Activated CD4-positive, alpha-beta memory T cell treated with anti-CD3 and anti-CD28 coated beads for 36 hours (primary cell): ENCODE data around the gene MORN1. TPM values are rescaled to one million over a fixed set of nuclear protein-coding genes. Genes with fewer than 3 reads are reported as not detected.
A peak's percentile ranks its signal among the peaks of the same experiment; 100 is the strongest.

Experiments used
- CTCF ChIA-PET: fragments of 350-600 bp; sonication (Branson Sonifier 250); formaldehyde crosslinking; loops from one replicate; lab custom pipeline; 2021; ENCODE audit warnings: antibody characterized with exemption, inconsistent platforms; lab: Charles Lee
- POLR2A ChIA-PET: fragments of 350-600 bp; sonication (Branson Sonifier 250); formaldehyde crosslinking; loops from one replicate; lab custom pipeline; 2021; ENCODE audit warnings: antibody characterized with exemption; lab: Charles Lee
- DNase-seq: peaks from one replicate; pipeline ENCODE4 v3.0.0-alpha.2; 2020
- H3K27ac Mint-ChIP-seq: one replicate; pipeline ENCODE4 v1.8.0; 2021; ENCODE audit warnings: mixed read lengths
- H3K27me3 Mint-ChIP-seq: one replicate; pipeline ENCODE4 v1.8.0; 2021; ENCODE audit warnings: mixed read lengths
- H3K36me3 Mint-ChIP-seq: one replicate; pipeline ENCODE4 v1.8.0; 2021; ENCODE audit warnings: mixed read lengths
- H3K4me1 Mint-ChIP-seq: one replicate; pipeline ENCODE4 v1.8.0; 2021; ENCODE audit warnings: low read depth, mixed read lengths
- H3K4me3 Mint-ChIP-seq: one replicate; pipeline ENCODE4 v1.8.0; 2021; ENCODE audit warnings: mild to moderate bottlenecking, mixed read lengths
- H3K9me3 Mint-ChIP-seq: one replicate; pipeline ENCODE4 v1.8.0; 2021; ENCODE audit warnings: mixed read lengths
- intact Hi-C: fragments of 100-400 bp; cut with micrococcal nuclease; formaldehyde crosslinking; loops from one replicate; pipeline ENCODE4 v1.15.1; 2023
- total RNA-seq, 2 experiments: library from RNA; stranded (reverse); gene quantifications; one replicate each; pipeline ENCODE4 v1.2.3, GENCODE V29; 2021

Gene MORN1
- total RNA-seq, 2 experiments from 2014 or later = 5.4 to 6.3 TPM

GRCh38 chr1:2431518-2431917 is 40.2 kb upstream of the MORN1 start:
- Mint-ChIP-seq H3K9me3 (peaks cover 11% of the 10 kb centered on the region), H3K36me3 (no peaks in the 10 kb centered on the region), H3K27ac (no peak overlapping the region), H3K27me3 (no peaks in the 10 kb centered on the region), H3K4me1 (no peaks in the 10 kb centered on the region), H3K4me3 (no peak overlapping the region)
- intact Hi-C loops = no loop called here
- DNase-seq = no peak
- ChIA-PET CTCF (no interaction called here), POLR2A (no interaction called here)

GRCh38 chr1:2431103-2431502 is 39.7 kb upstream of the MORN1 start:
- POLR2A ChIA-PET = no interaction called here
- peaks cover 11% of the 10 kb centered on the region for H3K9me3 Mint-ChIP-seq
- CTCF ChIA-PET = interaction anchor here (0.8 kb wide), 1 partner anchor 116 kb away, joined by 3 read pairs; no protein-coding TSS in a partner anchor
- no peak for DNase-seq
- H3K4me3 Mint-ChIP-seq = no peak overlapping the region
- no peak overlapping the region for H3K27ac Mint-ChIP-seq
- no peaks in the 10 kb centered on the region for H3K27me3 Mint-ChIP-seq
- intact Hi-C loops = no loop called here
- H3K4me1 Mint-ChIP-seq = no peaks in the 10 kb centered on the region
- H3K36me3 Mint-ChIP-seq = no peaks in the 10 kb centered on the region

GRCh38 chr1:2430592-2430973 is 39.2 kb upstream of the MORN1 start:
- ChIA-PET POLR2A (no interaction called here), CTCF (interaction anchor here (0.8 to 1.0 kb wide), 2 partner anchors 15 to 117 kb away, joined by 3 to 5 read pairs; no protein-coding TSS in a partner anchor)
- no peak overlapping the region for H3K4me3 Mint-ChIP-seq
- H3K27ac Mint-ChIP-seq = no peak overlapping the region
- H3K9me3 Mint-ChIP-seq = peaks cover 11% of the 10 kb centered on the region
- H3K27me3 Mint-ChIP-seq = no peaks in the 10 kb centered on the region
- intact Hi-C loops = no loop called here
- H3K36me3 Mint-ChIP-seq = no peaks in the 10 kb centered on the region
- no peak for DNase-seq
- no peaks in the 10 kb centered on the region for H3K4me1 Mint-ChIP-seq

- POLR2A ChIA-PET = interaction anchor here (0.5 kb wide), 1 partner anchor 241 kb away, joined by 3 read pairs; no protein-coding TSS in a partner anchor
These were observed 38.6 kb upstream of the MORN1 start for GRCh38 chr1:2429780-2430591.

GRCh38 chr1:2428490-2428889 is 37.1 kb upstream of the MORN1 start:
- no peaks in the 10 kb centered on the region for H3K27me3 Mint-ChIP-seq
- DNase-seq = no peak
- no peak overlapping the region for H3K4me3 Mint-ChIP-seq
- H3K9me3 Mint-ChIP-seq = peaks cover 12% of the 10 kb centered on the region
- H3K4me1 Mint-ChIP-seq = no peaks in the 10 kb centered on the region
- no peaks in the 10 kb centered on the region for H3K36me3 Mint-ChIP-seq
- POLR2A ChIA-PET = no interaction called here
- intact Hi-C loops = no loop called here
- H3K27ac Mint-ChIP-seq = no peak overlapping the region
- CTCF ChIA-PET = no interaction called here

More at GRCh38 chr1:2429780-2430591, 38.6 kb upstream of the MORN1 start:
- H3K27me3 Mint-ChIP-seq = no peaks in the 10 kb centered on the region
- CTCF ChIA-PET = interaction anchor here (0.8 to 1.0 kb wide), 2 partner anchors 14 to 117 kb away, joined by 3 to 5 read pairs; no protein-coding TSS in a partner anchor
- peak; percentile 38 for DNase-seq
- intact Hi-C loops = no loop called here
- no peak overlapping the region for H3K4me3 Mint-ChIP-seq
- H3K36me3 Mint-ChIP-seq = no peaks in the 10 kb centered on the region
- no peak overlapping the region for H3K27ac Mint-ChIP-seq
- no peaks in the 10 kb centered on the region for H3K4me1 Mint-ChIP-seq
- peaks cover 11% of the 10 kb centered on the region for H3K9me3 Mint-ChIP-seq

- H3K36me3 Mint-ChIP-seq = no peaks in the 10 kb centered on the region
- no peaks in the 10 kb centered on the region for H3K4me1 Mint-ChIP-seq
- no peaks in the 10 kb centered on the region for H3K27me3 Mint-ChIP-seq
- CTCF ChIA-PET = no interaction called here
- POLR2A ChIA-PET = no interaction called here
- DNase-seq = no peak
- no peak overlapping the region for H3K27ac Mint-ChIP-seq
- peaks cover 17% of the 10 kb centered on the region for H3K9me3 Mint-ChIP-seq
- intact Hi-C loops = no loop called here
- no peak overlapping the region for H3K4me3 Mint-ChIP-seq
These were observed 36.6 kb upstream of the MORN1 start for GRCh38 chr1:2427976-2428375.

GRCh38 chr1:2427051-2427450 is 35.7 kb upstream of the MORN1 start:
- Mint-ChIP-seq H3K27me3 (no peaks in the 10 kb centered on the region), H3K4me3 (no peak overlapping the region)

GRCh38 chr1:2426540-2426939 is 35.2 kb upstream of the MORN1 start:
- H3K27ac Mint-ChIP-seq = no peak overlapping the region
- CTCF ChIA-PET = interaction anchor here (1.4 kb wide), 1 partner anchor 232 kb away, joined by 3 read pairs; no protein-coding TSS in a partner anchor

More at GRCh38 chr1:2427051-2427450, 35.7 kb upstream of the MORN1 start:
- ChIA-PET POLR2A (no interaction called here), CTCF (no interaction called here)
- intact Hi-C loops = no loop called here
- no peak for DNase-seq
- Mint-ChIP-seq H3K9me3 (peaks cover 24% of the 10 kb centered on the region), H3K27ac (no peak overlapping the region), H3K36me3 (no peaks in the 10 kb centered on the region), H3K4me1 (no peaks in the 10 kb centered on the region)

GRCh38 chr1:2425892-2426291 is 34.5 kb upstream of the MORN1 start:
- Mint-ChIP-seq H3K9me3 (peaks cover 24% of the 10 kb centered on the region), H3K4me3 (no peak overlapping the region), H3K27ac (no peak overlapping the region), H3K27me3 (no peaks in the 10 kb centered on the region), H3K36me3 (no peaks in the 10 kb centered on the region), H3K4me1 (no peaks in the 10 kb centered on the region)
- no peak for DNase-seq
- intact Hi-C loops = no loop called here
- POLR2A ChIA-PET = no interaction called here
- CTCF ChIA-PET = interaction anchor here (1.4 kb wide), 1 partner anchor 231 kb away, joined by 3 read pairs; no protein-coding TSS in a partner anchor

More at GRCh38 chr1:2426540-2426939, 35.2 kb upstream of the MORN1 start:
- Mint-ChIP-seq H3K27me3 (no peaks in the 10 kb centered on the region), H3K4me1 (no peaks in the 10 kb centered on the region), H3K9me3 (peaks cover 24% of the 10 kb centered on the region), H3K4me3 (no peak overlapping the region), H3K36me3 (no peaks in the 10 kb centered on the region)
- intact Hi-C loops = no loop called here
- POLR2A ChIA-PET = no interaction called here
- no peak for DNase-seq

DNA sequence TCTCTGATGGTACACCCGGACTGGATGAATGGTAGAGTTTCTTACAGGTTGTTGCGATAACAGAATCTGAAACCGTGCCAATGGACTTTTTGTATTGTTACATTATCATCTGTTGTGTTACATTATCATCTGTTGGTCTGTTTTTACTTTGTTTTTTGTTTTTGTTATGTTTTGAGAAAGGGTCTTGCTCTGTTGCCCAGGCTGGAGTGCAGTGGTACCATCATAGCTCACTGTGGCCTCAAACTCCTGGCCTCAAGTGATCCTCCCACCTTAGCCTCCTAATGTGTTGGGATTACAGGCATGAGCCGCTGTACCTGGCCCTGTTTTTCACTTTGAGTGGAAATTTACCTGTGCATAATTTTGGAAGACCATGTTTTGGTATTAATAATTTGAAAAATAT is 31.2 kb upstream of the MORN1 start:
- Mint-ChIP-seq H3K9me3 (peaks cover 12% of the 10 kb centered on the region), H3K4me1 (no peaks in the 10 kb centered on the region), H3K36me3 (no peaks in the 10 kb centered on the region), H3K4me3 (no peak overlapping the region), H3K27me3 (no peaks in the 10 kb centered on the region), H3K27ac (no peak overlapping the region)
- ChIA-PET POLR2A (no interaction called here), CTCF (no interaction called here)
- DNase-seq = no peak
- intact Hi-C loops = no loop called here

GRCh38 chr1:2419416-2419815 is 28.1 kb upstream of the MORN1 start:
- H3K4me3 Mint-ChIP-seq = no peak overlapping the region
- H3K36me3 Mint-ChIP-seq = no peaks in the 10 kb centered on the region
- CTCF ChIA-PET = no interaction called here
- POLR2A ChIA-PET = no interaction called here
- intact Hi-C loops = loop anchor here (10.0 kb wide), 1 partner anchor 505 kb away; the partner anchor contains the start of genes CALML6 and TMEM52
- no peaks in the 10 kb centered on the region for H3K27me3 Mint-ChIP-seq
- DNase-seq = no peak
- H3K4me1 Mint-ChIP-seq = peaks cover 21% of the 10 kb centered on the region
- peaks cover 12% of the 10 kb centered on the region for H3K9me3 Mint-ChIP-seq
- no peak overlapping the region for H3K27ac Mint-ChIP-seq

DNA sequence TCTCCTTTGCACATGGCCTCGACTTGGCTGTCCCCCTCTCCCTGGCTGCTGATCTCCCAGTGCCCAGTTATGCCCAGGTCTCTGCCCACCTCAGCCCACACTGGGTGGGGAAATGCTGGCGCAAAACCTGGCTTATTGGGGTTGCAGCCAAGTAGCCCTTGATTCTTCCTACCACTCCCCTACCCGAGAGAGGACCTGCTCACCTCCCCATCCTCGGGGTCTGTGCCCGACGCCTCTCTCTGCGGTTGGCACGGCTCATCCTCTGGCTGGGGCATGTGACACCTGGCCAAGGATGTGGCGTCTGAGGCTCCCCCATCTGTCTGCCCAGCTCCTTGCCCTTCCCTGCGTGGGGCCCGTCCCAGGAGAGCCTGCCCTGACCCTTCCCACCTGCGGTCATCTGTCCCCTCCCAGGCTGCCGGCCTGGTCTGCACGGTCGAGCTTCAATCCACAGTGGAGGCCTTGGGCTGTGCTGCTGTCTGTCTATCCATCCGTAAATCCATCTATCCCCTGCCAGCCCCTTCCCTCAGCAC is 27.5 kb upstream of the MORN1 start:
- H3K4me1 Mint-ChIP-seq = peaks cover 27% of the 10 kb centered on the region
- CTCF ChIA-PET = no interaction called here
- H3K4me3 Mint-ChIP-seq = no peak overlapping the region
- intact Hi-C loops = loop anchor here (10.0 kb wide), 1 partner anchor 504 kb away; the partner anchor contains the start of genes CALML6 and TMEM52
- no peak for DNase-seq
- POLR2A ChIA-PET = no interaction called here
- peaks cover 12% of the 10 kb centered on the region for H3K9me3 Mint-ChIP-seq
- H3K36me3 Mint-ChIP-seq = no peaks in the 10 kb centered on the region
- no peak overlapping the region for H3K27ac Mint-ChIP-seq
- no peaks in the 10 kb centered on the region for H3K27me3 Mint-ChIP-seq
